Endothelial cell of umbilical vein (primary cell): Measurements from ENCODE around the gene CHST12. TPM values are rescaled to one million over a fixed set of nuclear protein-coding genes. Genes with fewer than 3 reads are reported as not detected.

Source experiments
- BruUV-seq: library from RNA; stranded (reverse); fragments of 400-500 nt; replicated peaks from 2 replicates; lab custom pipeline; 2021; lab: Mats Ljungman, UMichigan
- CTCF ChIA-PET: fragments of 300-600, 350-600 bp; sonication (Branson Sonifier 250); formaldehyde crosslinking; loops from one replicate; lab custom pipeline; 2021; ENCODE audit warnings: antibody characterized with exemption, inconsistent platforms; lab: Charles Lee
- POLR2A ChIA-PET: fragments of 300-600, 350-600 bp; sonication (Branson Sonifier 250); formaldehyde crosslinking; loops from one replicate; lab custom pipeline; 2021; ENCODE audit warnings: antibody characterized with exemption, inconsistent platforms; lab: Charles Lee
- DNase-seq: peaks from one replicate; pipeline ENCODE4 v3.0.0-alpha.2; 2011; ENCODE audit warnings: low read depth, low spot score
- FAIRE-seq: peaks from 2 replicates; lab custom pipeline; 2011; peaks lifted over from hg19 to GRCh38; lab: Jason Lieb, UNC
- H2AFZ ChIP-seq: 2 replicates; pipeline ENCODE4 v1.6.0; 2012; ENCODE audit warnings: low read depth, low read length, control low read depth, inconsistent platforms
- H3K27ac ChIP-seq: 2 replicates; pipeline ENCODE4 v1.5.1; 2011; ENCODE audit warnings: low read depth, mild to moderate bottlenecking, control low read depth, low read length, moderate library complexity; ENCODE audit not compliant: insufficient read depth
- H3K27me3 ChIP-seq, 2 experiments: 2 replicates each; pipeline versions ENCODE4 v1.6.0 to v1.6.1; 2011; ENCODE audit warnings: low read length in 2 of 2, mixed read lengths in 1 of 2; ENCODE audit not compliant: control insufficient read depth in 2 of 2, insufficient read depth in 2 of 2
- H3K36me3 ChIP-seq, 2 experiments: 2 replicates in 1 of 2; 3 replicates in 1 of 2; pipeline ENCODE4 v1.5.1; 2011; ENCODE audit warnings: low read length in 2 of 2, mild to moderate bottlenecking in 1 of 2, moderate library complexity in 1 of 2; ENCODE audit not compliant: control insufficient read depth in 2 of 2, insufficient read depth in 2 of 2; ENCODE audit errors: extremely low read depth in 1 of 2
- H3K4me1 ChIP-seq: 3 replicates; pipeline ENCODE4 v1.5.1; 2011; ENCODE audit warnings: mild to moderate bottlenecking, low read length; ENCODE audit not compliant: control insufficient read depth, insufficient read depth; ENCODE audit errors: extremely low read depth
- H3K4me2 ChIP-seq: 2 replicates; pipeline ENCODE4 v1.6.1; 2011; ENCODE audit warnings: low read length, control low read depth, mixed read lengths; ENCODE audit not compliant: insufficient read depth
- H3K4me3 ChIP-seq, 3 experiments: fragments of 200-600 bp in 1 of 3; sonication (generic), shearing (Covaris generic) in 1 of 3; replicated peaks in 1 of 3; 2 replicates each; pipeline ENCODE4 v1.5.1; 2011 to 2016; ENCODE audit warnings: control low read depth in 3 of 3, low read length in 3 of 3, mild to moderate bottlenecking in 2 of 3, inconsistent platforms in 1 of 3, low read depth in 1 of 3, moderate library complexity in 1 of 3; ENCODE audit not compliant: insufficient read depth in 1 of 3
- H3K79me2 ChIP-seq: 2 replicates; pipeline ENCODE4 v1.6.0; 2012; ENCODE audit warnings: low read length, inconsistent platforms; ENCODE audit not compliant: control insufficient read depth, insufficient read depth
- H3K9ac ChIP-seq: replicated peaks from 2 replicates; pipeline ENCODE3; 2011; ENCODE audit warnings: low read length, control low read depth; ENCODE audit not compliant: insufficient read depth; ENCODE audit errors: extremely low read depth
- H3K9me1 ChIP-seq: replicated peaks from 3 replicates; pipeline ENCODE4 v1.6.0; 2011; ENCODE audit warnings: mild to moderate bottlenecking, low read length; ENCODE audit not compliant: control insufficient read depth, insufficient read depth; ENCODE audit errors: extremely low read depth
- H3K9me3 ChIP-seq: replicated peaks from 2 replicates; pipeline ENCODE4 v1.5.1; 2012; ENCODE audit warnings: low read length, inconsistent platforms; ENCODE audit not compliant: control insufficient read depth, insufficient read depth
- H4K20me1 ChIP-seq: replicated peaks from 2 replicates; pipeline ENCODE3; 2011; ENCODE audit warnings: mild to moderate bottlenecking, low read length; ENCODE audit not compliant: control insufficient read depth, insufficient read depth; ENCODE audit errors: extremely low read depth
- CTCF ChIP-seq, 2 donors: IDR thresholded peaks; 1 replicate in 1 of 2; 2 replicates in 1 of 2; pipeline ENCODE4 v1.5.1; 2011; ENCODE audit warnings: low read length in 2 of 2, mild to moderate bottlenecking in 2 of 2, moderate library complexity in 2 of 2, control low read depth in 1 of 2, inconsistent platforms in 1 of 2, low read depth in 1 of 2; ENCODE audit not compliant: insufficient read depth in 1 of 2; ENCODE audit errors: extremely low read depth in 1 of 2
- EZH2 ChIP-seq: IDR thresholded peaks from 2 replicates; pipeline ENCODE4 v1.6.1; 2012; ENCODE audit warnings: borderline replicate concordance, low read depth, mild to moderate bottlenecking, moderate library complexity, low read length, inconsistent platforms; ENCODE audit not compliant: severe bottlenecking
- FOS ChIP-seq: IDR thresholded peaks from 2 replicates; pipeline ENCODE4 v1.6.1; 2011; ENCODE audit warnings: mild to moderate bottlenecking, low read length, moderate library complexity, borderline replicate concordance; ENCODE audit not compliant: insufficient read depth
- GATA2 ChIP-seq: IDR thresholded peaks from 2 replicates; pipeline ENCODE4 v1.7.0; 2011; ENCODE audit warnings: low read depth, mild to moderate bottlenecking, moderate library complexity, mixed read lengths, low read length; ENCODE audit not compliant: insufficient read length, insufficient read depth
- JUN ChIP-seq: IDR thresholded peaks from 2 replicates; pipeline ENCODE4 v1.6.1; 2011; ENCODE audit warnings: borderline replicate concordance, low read depth; ENCODE audit not compliant: insufficient read length, insufficient read depth
- MAX ChIP-seq: IDR thresholded peaks from 2 replicates; pipeline ENCODE4 v1.6.1; 2011; ENCODE audit not compliant: insufficient read depth, insufficient read length
- MYC ChIP-seq: IDR thresholded peaks from one replicate; pipeline ENCODE4 v1.6.1; 2011; ENCODE audit warnings: mild to moderate bottlenecking, low read depth, low read length
- POLR2A ChIP-seq: IDR thresholded peaks from 2 replicates; pipeline ENCODE4 v1.6.1; 2012; ENCODE audit warnings: low read depth, mild to moderate bottlenecking, control low read depth, low read length
- POLR2AphosphoS5 ChIP-seq: IDR thresholded peaks from 2 replicates; pipeline ENCODE4 v1.6.1; 2012; ENCODE audit warnings: low read depth, mild to moderate bottlenecking, control low read depth, low read length, moderate library complexity; ENCODE audit not compliant: insufficient read depth
- dilution Hi-C: fragments of 300-500 bp; cut with MboI; formaldehyde crosslinking; loops from one replicate; pipeline ENCODE4 v1.15.0; 2019; ENCODE audit warnings: low sequenced_read_pairs; ENCODE audit not compliant: extremely low pct_ligation_motif_present
- intact Hi-C: fragments of 100-400 bp; cut with micrococcal nuclease; formaldehyde crosslinking; loops from one replicate; pipeline ENCODE4 v1.10.0; 2022
- polyA plus RNA-seq, 4 experiments: library from polyadenylated mRNA; depleted of rRNA in 3 of 4; stranded (reverse) in 3 of 4; unstranded in 1 of 4; fragments of >200 nt; gene quantifications; 2 replicates each; pipeline versions ENCODE4 v1.2.1 to v1.2.3, GENCODE V29; 2011 to 2012; ENCODE audit warnings: missing spikeins in 1 of 4
- total RNA-seq: library from RNA; stranded (reverse); gene quantifications from 2 replicates; pipeline ENCODE4 v1.2.3, GENCODE V29; 2021

Gene CHST12
- total and polyA plus RNA-seq, 2 donors (not counting 3 experiments of a cell fraction or from before 2014, with no cell fraction given): 30.2 to 52.6 TPM

- H3K27me3 ChIP-seq: no peaks in the 10 kb centered on the region
- no peak for FAIRE-seq
- no peak overlapping the region for H3K4me3 ChIP-seq
- no peak for TF ChIP-seq FOS
- TF ChIP-seq GATA2: no peak
- TF ChIP-seq CTCF (IDR thresholded peaks at IDR 0.05; ENCODE audit: extremely low read depth in 1 of 2, insufficient read depth in 1 of 2, low read depth in 1 of 2, low read length in 2 of 2): no peak
- TF ChIP-seq MYC: no peak
- TF ChIP-seq MAX: no peak
- no peak for TF ChIP-seq POLR2AphosphoS5
- TF ChIP-seq EZH2: no peak
- TF ChIP-seq JUN: no peak
- no peak for TF ChIP-seq POLR2A
- no peaks in the 10 kb centered on the region for H3K79me2 ChIP-seq
- no peak overlapping the region for H3K27ac ChIP-seq
- dilution Hi-C loops (no loop called here), intact Hi-C loops (no loop called here)
- CTCF ChIA-PET: interaction anchor here (0.9 kb wide), 1 partner anchor 25 kb away, joined by 3 read pairs; no protein-coding TSS in a partner anchor
- no peaks in the 10 kb centered on the region for H3K9me3 ChIP-seq
- H3K4me1 ChIP-seq: no peaks in the 10 kb centered on the region
- no peak overlapping the region for H3K9ac ChIP-seq
- no TSS peak for BruUV-seq
- H3K36me3 ChIP-seq: no peaks in the 10 kb centered on the region
- no peak for DNase-seq
- no peaks in the 10 kb centered on the region for H3K9me1 ChIP-seq
- H3K4me2 ChIP-seq: no peak overlapping the region
- POLR2A ChIA-PET: no interaction called here
- H2AFZ ChIP-seq: no peak overlapping the region
- no peaks in the 10 kb centered on the region for H4K20me1 ChIP-seq
These were observed 40.1 kb downstream of the CHST12 start for GRCh38 chr7:2443491-2443890.
